ENCODE measurements around the gene UBE2D3.

The UBE2D3 gene

DNA sequence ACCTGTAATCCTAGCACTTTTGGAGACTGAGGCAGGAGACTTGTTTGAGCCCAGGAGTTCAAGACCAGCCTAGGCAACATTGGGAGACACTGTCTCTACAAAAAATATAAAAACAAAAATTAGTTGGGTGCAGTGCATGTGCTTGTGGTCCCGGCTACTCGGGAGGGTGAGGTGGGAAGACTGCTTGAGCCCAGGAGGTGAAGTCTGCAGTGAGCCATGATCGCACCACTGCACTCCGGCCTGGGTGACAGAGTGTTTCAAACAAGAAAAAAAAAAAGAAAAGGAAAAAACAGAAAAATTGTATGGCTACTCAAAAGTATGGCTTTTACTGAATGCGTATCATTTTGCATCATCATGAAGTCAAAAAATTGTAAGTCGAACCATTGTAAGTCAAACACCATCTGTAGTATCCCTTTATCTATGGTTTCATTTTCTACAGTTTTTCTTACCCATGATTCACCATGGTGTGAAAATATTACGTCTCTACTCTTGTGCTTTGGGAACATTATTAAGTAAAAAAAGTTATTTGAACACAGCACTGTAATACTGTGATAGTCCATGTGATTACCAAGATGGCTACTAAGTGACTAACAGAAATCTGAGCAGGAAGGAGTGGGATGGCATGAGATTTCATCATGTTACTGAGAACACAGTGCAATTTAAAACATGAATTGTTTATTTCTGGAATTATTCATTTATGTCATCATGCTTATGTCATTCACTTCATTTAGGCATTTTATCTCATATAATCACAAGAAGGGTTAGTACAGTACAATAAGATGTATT lies 40.1 kb downstream of the UBE2D3 start:
- H3K36me3 ChIP-seq (ENCODE audit: control insufficient read depth in 4 of 4, insufficient read depth in 4 of 4, low read length in 3 of 4): peaks cover 1 to 7% (median 4%) of the 10 kb centered on the region in 4 experiments
- peaks cover 3 to 11% (median 7%) of the 10 kb centered on the region in 4 experiments for H3K4me1 ChIP-seq (ENCODE audit: control extremely low read depth in 1 of 4, control insufficient read depth in 4 of 4, insufficient read depth in 4 of 4, low read length in 3 of 4)
- 100% methylated on average over 2 of the region's 7 CpGs for WGBS (ENCODE audit: insufficient coverage)
- no peak overlapping the region for H3K4me3 ChIP-seq (ENCODE audit: control insufficient read depth in 1 of 7, extremely low read depth in 1 of 7, insufficient read depth in 4 of 7, low read depth in 2 of 7, low read length in 6 of 7)
- no peak for DNase-seq
- H3K27me3 ChIP-seq (replicated peaks in 2 of 5; ENCODE audit: control insufficient read depth in 4 of 5, insufficient read depth in 5 of 5, low read length in 4 of 5): no peaks in the 10 kb centered on the region
- ChIA-PET CTCF (no interaction called here), POLR2A (no interaction called here)
- H3K27ac ChIP-seq (ENCODE audit: insufficient read depth in 1 of 2, low read depth in 1 of 2, low read length in 2 of 2, poor library complexity in 1 of 2, severe bottlenecking in 2 of 2): no peak overlapping the region
- peaks cover 0 to 2% (median 0%) of the 10 kb centered on the region in 5 experiments for H3K9me3 ChIP-seq (ENCODE audit: control extremely low read depth in 1 of 5, control insufficient read depth in 4 of 5, insufficient read depth in 2 of 5, low read depth in 1 of 5, low read length in 4 of 5)

DNA sequence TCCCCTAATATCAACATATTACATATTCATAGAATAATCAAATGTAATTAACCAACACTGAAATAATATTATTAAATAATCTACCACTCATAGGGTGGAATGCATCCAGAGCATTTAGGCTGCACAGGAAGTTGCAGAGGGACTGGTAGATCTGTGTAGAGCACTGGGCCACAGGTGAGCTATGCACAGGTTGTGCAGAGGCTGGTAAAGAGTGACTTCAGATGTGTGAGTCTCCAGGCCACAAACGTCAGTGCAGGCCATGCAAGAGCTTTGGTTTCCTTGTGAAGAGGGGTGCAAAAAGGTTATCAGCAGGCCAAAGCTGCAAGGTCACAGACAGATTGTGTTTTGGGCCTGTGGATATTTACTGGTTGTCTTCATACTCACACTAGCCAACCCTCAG lies 41.1 kb downstream of the UBE2D3 start:
- ChIA-PET POLR2A (no interaction called here), CTCF (interaction anchor here (1.0 kb wide), 1 partner anchor 11 kb away, joined by 3 read pairs; no protein-coding TSS in a partner anchor)
- H3K27ac ChIP-seq (ENCODE audit: insufficient read depth in 1 of 2, low read depth in 1 of 2, low read length in 2 of 2, poor library complexity in 1 of 2, severe bottlenecking in 2 of 2): no peak overlapping the region
- no CpG with 5 or more reads among the region's 1 CpG for WGBS (ENCODE audit: insufficient coverage)
- H3K27me3 ChIP-seq (replicated peaks in 2 of 5; ENCODE audit: control insufficient read depth in 4 of 5, insufficient read depth in 5 of 5, low read length in 4 of 5): no peaks in the 10 kb centered on the region
- H3K36me3 ChIP-seq (ENCODE audit: control insufficient read depth in 4 of 4, insufficient read depth in 4 of 4, low read length in 3 of 4): peaks cover 0 to 4% (median 1%) of the 10 kb centered on the region in 4 experiments
- peaks cover 3 to 11% (median 7%) of the 10 kb centered on the region in 4 experiments for H3K4me1 ChIP-seq (ENCODE audit: control extremely low read depth in 1 of 4, control insufficient read depth in 4 of 4, insufficient read depth in 4 of 4, low read length in 3 of 4)
- no peak overlapping the region for H3K4me3 ChIP-seq (ENCODE audit: control insufficient read depth in 1 of 7, extremely low read depth in 1 of 7, insufficient read depth in 4 of 7, low read depth in 2 of 7, low read length in 6 of 7)
- peaks cover 0 to 2% (median 0%) of the 10 kb centered on the region in 5 experiments for H3K9me3 ChIP-seq (ENCODE audit: control extremely low read depth in 1 of 5, control insufficient read depth in 4 of 5, insufficient read depth in 2 of 5, low read depth in 1 of 5, low read length in 4 of 5)
- no peak for DNase-seq

DNA sequence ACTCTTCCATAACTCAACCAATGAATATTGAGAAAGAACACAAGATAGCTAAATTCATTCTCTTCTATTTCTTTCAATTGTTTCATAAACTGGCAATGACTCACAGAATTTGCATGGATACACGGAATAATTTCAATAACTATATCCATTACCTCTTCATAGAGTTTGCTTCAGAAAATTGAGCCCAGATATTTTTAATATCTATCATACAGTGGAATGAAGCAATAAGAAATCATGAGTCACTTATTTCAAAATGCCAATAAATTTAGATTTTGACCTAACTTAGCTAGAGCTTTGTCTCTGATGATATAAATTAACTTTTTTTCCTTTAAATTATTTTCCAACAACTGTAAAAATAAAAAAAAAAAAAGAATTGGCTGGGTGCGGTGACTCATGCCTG lies 44.3 kb downstream of the UBE2D3 start:
- no CpG with 5 or more reads among the region's 2 CpGs for WGBS (ENCODE audit: insufficient coverage)
- POLR2A ChIA-PET: interaction anchor here (0.6 kb wide), 1 partner anchor 23 kb away, joined by 3 read pairs; no protein-coding TSS in a partner anchor

DNA sequence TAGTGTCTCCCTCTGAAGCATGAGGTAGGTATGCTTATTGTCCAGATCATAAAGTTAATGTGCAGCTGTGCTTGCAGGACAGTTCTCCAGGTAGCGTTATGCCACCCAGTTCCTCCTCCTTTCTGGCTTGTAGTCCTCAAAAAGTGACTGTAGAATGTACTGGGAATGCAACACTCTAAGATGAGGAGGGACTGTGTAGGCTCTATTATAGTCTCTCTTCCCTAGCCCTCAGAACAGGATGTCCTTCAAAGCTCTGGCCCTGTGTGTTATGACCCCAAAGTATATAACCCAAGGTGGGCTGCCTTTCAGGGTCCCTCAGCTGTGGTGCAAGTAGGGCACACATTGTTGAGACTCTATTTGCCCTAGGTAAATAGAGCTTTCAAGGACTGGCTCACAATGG lies 45.8 kb downstream of the UBE2D3 start:
- WGBS (ENCODE audit: insufficient coverage): 100% methylated on average over 1 of the region's 1 CpG
- no peak overlapping the region for H3K27ac ChIP-seq (ENCODE audit: insufficient read depth in 1 of 2, low read depth in 1 of 2, low read length in 2 of 2, poor library complexity in 1 of 2, severe bottlenecking in 2 of 2)
- CTCF ChIA-PET: interaction anchor here (1.3 to 1.7 kb wide), 2 partner anchors 20 to 22 kb away, joined by 4 to 6 read pairs; partner anchors contain the start of gene MANBA
- POLR2A ChIA-PET: no interaction called here
- H3K27me3 ChIP-seq (replicated peaks in 2 of 5; ENCODE audit: control insufficient read depth in 4 of 5, insufficient read depth in 5 of 5, low read length in 4 of 5): no peaks in the 10 kb centered on the region
- no peaks in the 10 kb centered on the region for H3K9me3 ChIP-seq (ENCODE audit: control extremely low read depth in 1 of 5, control insufficient read depth in 4 of 5, insufficient read depth in 2 of 5, low read depth in 1 of 5, low read length in 4 of 5)
- no peak for DNase-seq
- H3K36me3 ChIP-seq (ENCODE audit: control insufficient read depth in 4 of 4, insufficient read depth in 4 of 4, low read length in 3 of 4): peaks cover 0 to 4% (median 1%) of the 10 kb centered on the region in 4 experiments
- H3K4me1 ChIP-seq (ENCODE audit: control extremely low read depth in 1 of 4, control insufficient read depth in 4 of 4, insufficient read depth in 4 of 4, low read length in 3 of 4): peaks cover 5 to 17% (median 7%) of the 10 kb centered on the region in 4 experiments
- no peak overlapping the region for H3K4me3 ChIP-seq (ENCODE audit: control insufficient read depth in 1 of 7, extremely low read depth in 1 of 7, insufficient read depth in 4 of 7, low read depth in 2 of 7, low read length in 6 of 7)

More for the DNA sequence above, 44.3 kb downstream of the UBE2D3 start:
- peaks cover 5 to 17% (median 7%) of the 10 kb centered on the region in 4 experiments for H3K4me1 ChIP-seq (ENCODE audit: control extremely low read depth in 1 of 4, control insufficient read depth in 4 of 4, insufficient read depth in 4 of 4, low read length in 3 of 4)
- no peaks in the 10 kb centered on the region for H3K27me3 ChIP-seq (replicated peaks in 2 of 5; ENCODE audit: control insufficient read depth in 4 of 5, insufficient read depth in 5 of 5, low read length in 4 of 5)
- CTCF ChIA-PET: no interaction called here
- H3K4me3 ChIP-seq (ENCODE audit: control insufficient read depth in 1 of 7, extremely low read depth in 1 of 7, insufficient read depth in 4 of 7, low read depth in 2 of 7, low read length in 6 of 7): no peak overlapping the region
- H3K9me3 ChIP-seq (ENCODE audit: control extremely low read depth in 1 of 5, control insufficient read depth in 4 of 5, insufficient read depth in 2 of 5, low read depth in 1 of 5, low read length in 4 of 5): peaks cover 0 to 2% (median 0%) of the 10 kb centered on the region in 5 experiments
- no peak for DNase-seq
- no peak overlapping the region for H3K27ac ChIP-seq (ENCODE audit: insufficient read depth in 1 of 2, low read depth in 1 of 2, low read length in 2 of 2, poor library complexity in 1 of 2, severe bottlenecking in 2 of 2)
- peaks cover 0 to 4% (median 1%) of the 10 kb centered on the region in 4 experiments for H3K36me3 ChIP-seq (ENCODE audit: control insufficient read depth in 4 of 4, insufficient read depth in 4 of 4, low read length in 3 of 4)

DNA sequence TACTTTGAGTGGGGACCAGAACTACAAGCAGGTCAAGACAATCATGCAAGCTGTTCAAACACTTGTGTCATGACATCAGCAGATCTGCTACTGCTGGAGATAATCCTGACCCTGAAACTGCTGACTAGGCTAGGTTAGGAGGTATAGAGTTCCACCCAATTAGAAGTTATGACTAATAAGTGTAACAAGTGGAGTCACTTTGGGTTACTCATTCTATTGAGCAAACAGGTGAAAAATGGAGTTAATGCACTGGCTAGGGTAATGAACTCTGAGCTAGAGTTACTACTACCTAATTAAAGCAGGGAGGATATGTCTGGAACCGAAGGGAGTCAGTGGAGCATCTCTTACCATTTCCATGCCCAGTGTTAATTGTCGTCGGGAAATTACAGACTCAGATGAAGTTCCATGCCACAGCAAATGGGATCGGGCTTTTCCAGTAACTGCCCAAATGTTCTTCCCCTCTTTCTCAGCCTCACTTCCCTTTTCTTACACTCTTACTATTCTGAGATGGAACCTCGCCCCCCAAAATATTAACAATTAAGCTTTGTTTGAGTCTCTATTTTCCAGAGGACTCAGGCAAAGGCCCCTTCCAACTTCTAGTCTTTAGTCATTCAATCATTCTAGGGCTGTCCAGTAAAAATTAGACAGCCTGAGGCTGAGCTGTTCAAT lies 46.7 kb downstream of the UBE2D3 start:
- no peak overlapping the region for H3K27ac ChIP-seq (ENCODE audit: insufficient read depth in 1 of 2, low read depth in 1 of 2, low read length in 2 of 2, poor library complexity in 1 of 2, severe bottlenecking in 2 of 2)
- POLR2A ChIA-PET: interaction anchor here (1.0 kb wide), 1 partner anchor 20 kb away, joined by 3 read pairs; the partner anchor contains the start of gene MANBA
- CTCF ChIA-PET: interaction anchor here (0.8 to 1.7 kb wide), 3 partner anchors 19 to 33 kb away, joined by 4 to 6 read pairs (median 4); partner anchors contain the start of gene MANBA
- 86% methylated on average over 5 of the region's 5 CpGs for WGBS (ENCODE audit: insufficient coverage)
- H3K4me3 ChIP-seq (ENCODE audit: control insufficient read depth in 1 of 7, extremely low read depth in 1 of 7, insufficient read depth in 4 of 7, low read depth in 2 of 7, low read length in 6 of 7): no peak overlapping the region
- H3K36me3 ChIP-seq (ENCODE audit: control insufficient read depth in 4 of 4, insufficient read depth in 4 of 4, low read length in 3 of 4): no peaks in the 10 kb centered on the region
- peaks cover 5 to 17% (median 7%) of the 10 kb centered on the region in 4 experiments for H3K4me1 ChIP-seq (ENCODE audit: control extremely low read depth in 1 of 4, control insufficient read depth in 4 of 4, insufficient read depth in 4 of 4, low read length in 3 of 4)
- peak in 1 of 3 donors; percentile 43 for DNase-seq
- H3K27me3 ChIP-seq (replicated peaks in 2 of 5; ENCODE audit: control insufficient read depth in 4 of 5, insufficient read depth in 5 of 5, low read length in 4 of 5): no peaks in the 10 kb centered on the region
- no peaks in the 10 kb centered on the region for H3K9me3 ChIP-seq (ENCODE audit: control extremely low read depth in 1 of 5, control insufficient read depth in 4 of 5, insufficient read depth in 2 of 5, low read depth in 1 of 5, low read length in 4 of 5)

DNA sequence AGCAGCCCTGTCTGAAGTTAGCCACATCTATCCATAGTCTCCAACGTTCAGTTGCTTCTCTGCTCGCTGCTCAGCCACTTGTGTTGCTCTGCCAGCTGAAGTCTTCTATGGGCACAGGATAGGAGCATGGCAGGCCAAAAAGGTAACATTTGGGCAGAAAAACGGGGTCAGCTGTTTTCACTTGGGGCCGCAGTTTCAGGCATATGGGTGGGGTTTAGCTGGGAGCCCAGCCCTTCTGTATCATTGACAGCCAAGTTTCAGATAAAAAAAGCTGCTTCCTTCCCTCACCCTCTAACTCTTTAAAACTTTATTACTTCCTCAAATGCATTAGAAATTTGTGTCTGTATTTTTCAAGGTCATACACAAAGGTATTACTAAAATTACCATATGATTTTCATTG lies 48.1 kb downstream of the UBE2D3 start:
- Histone ChIP-seq H3K36me3 (ENCODE audit: control insufficient read depth in 4 of 4, insufficient read depth in 4 of 4, low read length in 3 of 4) (no peaks in the 10 kb centered on the region), H3K27me3 (replicated peaks in 2 of 5; ENCODE audit: control insufficient read depth in 4 of 5, insufficient read depth in 5 of 5, low read length in 4 of 5) (no peaks in the 10 kb centered on the region), H3K9me3 (ENCODE audit: control extremely low read depth in 1 of 5, control insufficient read depth in 4 of 5, insufficient read depth in 2 of 5, low read depth in 1 of 5, low read length in 4 of 5) (no peaks in the 10 kb centered on the region), H3K27ac (ENCODE audit: insufficient read depth in 1 of 2, low read depth in 1 of 2, low read length in 2 of 2, poor library complexity in 1 of 2, severe bottlenecking in 2 of 2) (no peak overlapping the region), H3K4me1 (ENCODE audit: control extremely low read depth in 1 of 4, control insufficient read depth in 4 of 4, insufficient read depth in 4 of 4, low read length in 3 of 4) (peaks cover 5 to 17% (median 7%) of the 10 kb centered on the region in 4 experiments), H3K4me3 (ENCODE audit: control insufficient read depth in 1 of 7, extremely low read depth in 1 of 7, insufficient read depth in 4 of 7, low read depth in 2 of 7, low read length in 6 of 7) (peak overlapping the region in 2 of 7 experiments; percentile 4 to 45)
- CTCF ChIA-PET: interaction anchor here (1.5 kb wide), 1 partner anchor 18 kb away, joined by 7 read pairs; the partner anchor contains the start of gene MANBA
- DNase-seq: peak in 2 of 3 donors; percentile 35 to 52
- 41% methylated on average over 4 of the region's 4 CpGs for WGBS (ENCODE audit: insufficient coverage)
- POLR2A ChIA-PET: no interaction called here
